K562 (cell line): Measurements from ENCODE around the gene MCFD2. TPM values are rescaled to one million over a fixed set of nuclear protein-coding genes. Genes with fewer than 3 reads are reported as not detected.

Experiments
- ATAC-seq: fragments of 200-7000 bp; cut with Tn5 transposase; 3 replicates; pipeline ENCODE4 v1.9.1; 2020; ENCODE audit warnings: moderate library complexity
- BruUV-seq: library from RNA; stranded (reverse); fragments of 400-500 nt; replicated peaks from 2 replicates; lab custom pipeline; 2021; lab: Mats Ljungman, UMichigan
- CTCF ChIA-PET: fragments of 300-600 bp; formaldehyde crosslinking; extraction: SDS; loops from one replicate; lab custom pipeline; 2021; ENCODE audit warnings: low intra/inter-chr PET ratio; lab: Yijun Ruan, JAX
- POLR2A ChIA-PET: fragments of 300-600, 350-650 bp; sonication (Branson Sonifier 250); formaldehyde crosslinking; extraction: SDS; loops from one replicate; lab custom pipeline; 2021; ENCODE audit warnings: antibody characterized with exemption, inconsistent platforms; lab: Yijun Ruan, JAX
- DNase-seq, 4 experiments: peaks; one replicate each; pipeline versions ENCODE4 v3.0.0 to v3.0.0-alpha.2; 2011 to 2018; ENCODE audit warnings: low spot score in 3 of 4, mixed read lengths in 3 of 4; ENCODE audit errors: extremely low read depth in 1 of 4
- FAIRE-seq: peaks from 2 replicates; lab custom pipeline; 2011; peaks lifted over from hg19 to GRCh38; lab: Jason Lieb, UNC
- H2AFZ ChIP-seq: 2 replicates; pipeline ENCODE4 v1.6.0; 2011; ENCODE audit warnings: low read depth, low read length, control low read depth, inconsistent platforms
- H3K27ac ChIP-seq: fragments of 200-600 bp; 3 replicates; pipeline ENCODE4 v1.8.0; 2011; ENCODE audit warnings: low read depth, mild to moderate bottlenecking, control low read depth, inconsistent platforms, low read length, moderate library complexity, mixed read lengths; ENCODE audit errors: extremely low read depth
- H3K27me3 ChIP-seq, 2 experiments: fragments of 300-600 bp in 1 of 2; 2 replicates in 1 of 2; 3 replicates in 1 of 2; pipeline versions ENCODE4 v1.6.0 to v1.8.0; 2011; ENCODE audit warnings: inconsistent platforms in 2 of 2, low read length in 2 of 2, mild to moderate bottlenecking in 1 of 2, mixed read lengths in 1 of 2, moderate library complexity in 1 of 2; ENCODE audit not compliant: control insufficient read depth in 2 of 2, insufficient read depth in 2 of 2
- H3K36me3 ChIP-seq: fragments of 300-600 bp; 3 replicates; pipeline ENCODE4 v1.8.0; 2011; ENCODE audit warnings: mild to moderate bottlenecking, low read length, inconsistent platforms; ENCODE audit not compliant: control insufficient read depth, insufficient read depth
- H3K4me1 ChIP-seq, 2 experiments: fragments of 200-600 bp in 1 of 2; replicated peaks in 1 of 2; 2 replicates in 1 of 2; 3 replicates in 1 of 2; pipeline versions ENCODE4 v1.5.1 to v1.8.0; 2011; ENCODE audit warnings: inconsistent platforms in 2 of 2, low read length in 2 of 2, mild to moderate bottlenecking in 1 of 2, mixed read lengths in 1 of 2, moderate library complexity in 1 of 2; ENCODE audit not compliant: control insufficient read depth in 2 of 2, insufficient read depth in 2 of 2
- H3K4me2 ChIP-seq: 2 replicates; pipeline ENCODE4 v1.6.1; 2011; ENCODE audit warnings: low read length, control low read depth, inconsistent platforms, mixed read lengths; ENCODE audit not compliant: insufficient read depth
- H3K4me3 ChIP-seq: fragments of 200-600 bp; sonication (generic), shearing (Covaris generic); 2 replicates; pipeline ENCODE4 v1.5.1; 2016; ENCODE audit warnings: control low read depth, inconsistent platforms
- H3K79me2 ChIP-seq: fragments of 200-600 bp; 3 replicates; pipeline ENCODE4 v1.8.0; 2011; ENCODE audit warnings: low read length, inconsistent platforms; ENCODE audit not compliant: control insufficient read depth, insufficient read depth
- H3K9ac ChIP-seq, 2 experiments: 2 replicates each; pipeline versions ENCODE4 v1.6.0 to v1.6.1; 2011; ENCODE audit warnings: low read depth in 2 of 2, low read length in 2 of 2, control low read depth in 1 of 2, inconsistent platforms in 1 of 2, mild to moderate bottlenecking in 1 of 2, mixed read lengths in 1 of 2; ENCODE audit not compliant: insufficient read depth in 1 of 2
- H3K9me1 ChIP-seq: one replicate; pipeline ENCODE4 v1.6.0; 2011; ENCODE audit warnings: inconsistent platforms, mild to moderate bottlenecking, low read length, moderate library complexity; ENCODE audit not compliant: control insufficient read depth, insufficient read depth
- H3K9me3 ChIP-seq: replicated peaks from 2 replicates; pipeline ENCODE4 v1.5.1; 2011; ENCODE audit warnings: low read depth, low read length, inconsistent platforms; ENCODE audit not compliant: control insufficient read depth, insufficient read depth
- H4K20me1 ChIP-seq: replicated peaks from 2 replicates; pipeline ENCODE4 v1.6.1; 2011; ENCODE audit warnings: low read length, inconsistent platforms, mixed read lengths; ENCODE audit not compliant: control insufficient read depth, insufficient read depth
- CBX1 ChIP-seq: sonication (generic); IDR thresholded peaks from 2 replicates; pipeline ENCODE4 v1.6.1; 2016; ENCODE audit warnings: antibody characterized with exemption, low read depth, mild to moderate bottlenecking
- MNT ChIP-seq, 2 experiments: fragments of 450-650 bp; conservative IDR thresholded peaks; 2 replicates each; pipeline ENCODE4 v1.6.1; 2017; ENCODE audit warnings: mild to moderate bottlenecking in 2 of 2, moderate library complexity in 2 of 2
- MYNN ChIP-seq, 2 experiments: sonication (generic); formaldehyde crosslinking in 1 of 2; IDR thresholded peaks; 2 replicates each; pipeline versions ENCODE4 v1.5.0 to v1.6.1; 2016 to 2020; ENCODE audit warnings: antibody characterized with exemption in 1 of 2, missing genetic modification reagents in 1 of 2
- WGBS: fragments of 100-300 bp; shearing (Covaris generic); methylation state at CpG from one replicate; pipeline ENCODE4 v1.1.6; 2016; ENCODE audit warnings: low coverage, mixed read lengths; ENCODE audit not compliant: insufficient coverage; ENCODE audit errors: missing lambda C conversion rate; 5-methylcytosine and 5-hydroxymethylcytosine counted together
- in situ Hi-C: fragments of 300-500 bp; cut with MboI; formaldehyde crosslinking; loops from 4 replicates; pipeline ENCODE4 v1.15.0; 2018; ENCODE audit warnings: inconsistent platforms, mixed read lengths
- intact Hi-C: fragments of 100-400 bp; cut with micrococcal nuclease; formaldehyde crosslinking; loops from 2 replicates; pipeline ENCODE4 v1.14.2; 2022
- polyA plus RNA-seq, 8 experiments: library from polyadenylated mRNA; depleted of rRNA in 4 of 8; stranded (reverse) in 5 of 8; unstranded in 3 of 8; fragments of >200 nt; fragmentation: Nextera tagmentation in 2 of 8; fragmentation: Illumina TruSeq in 1 of 8; extraction: Ambion mirVana in 2 of 8; extraction: Trizol in 1 of 8; gene quantifications; 2 replicates each; pipeline versions ENCODE4 v1.2.1 to v1.2.3, GENCODE V29; 2011 to 2014; ENCODE audit warnings: inconsistent platforms in 1 of 8, missing spikeins in 1 of 8
- total RNA-seq, 7 experiments: library from RNA; depleted of rRNA in 6 of 7; stranded (reverse); fragments of >200 nt in 6 of 7; fragmentation: Illumina TruSeq in 2 of 7; extraction: Trizol in 2 of 7; gene quantifications; 2 replicates each; pipeline versions ENCODE4 v1.2.1 to v1.2.3, GENCODE V29; 2011 to 2021; ENCODE audit warnings: low replicate concordance in 1 of 7

The MCFD2 gene
- total and polyA plus RNA-seq, 9 of the 15 experiments (the other 6 are each of a cell fraction or from before 2014, with no cell fraction given): 78.6 to 237 (median 123) TPM

- FAIRE-seq: no peak
- H3K79me2 ChIP-seq: no peaks in the 10 kb centered on the region
- H3K9ac ChIP-seq: no peak overlapping the region
- intact Hi-C loops (no loop called here), in situ Hi-C loops (no loop called here)
- H4K20me1 ChIP-seq: no peaks in the 10 kb centered on the region
- H3K9me3 ChIP-seq: peaks cover 9% of the 10 kb centered on the region; the same call in 1 of the 2 replicates
- no peak overlapping the region for H3K27ac ChIP-seq
- no peak overlapping the region for H2AFZ ChIP-seq
- no peak for TF ChIP-seq CBX1
- no peak for TF ChIP-seq MYNN (IDR thresholded peaks at IDR 0.05)
- TF ChIP-seq MYNN (CRISPR knock-in tag; IDR thresholded peaks at IDR 0.05): no peak
- TF ChIP-seq MNT (conservative IDR thresholded peaks at IDR 0.05): no peak
- no peak overlapping the region for H3K4me3 ChIP-seq
- ChIA-PET POLR2A (no interaction called here), CTCF (no interaction called here)
- no peaks in the 10 kb centered on the region for H3K36me3 ChIP-seq
- no peaks in the 10 kb centered on the region for H3K4me1 ChIP-seq
- WGBS: 58% methylated on average over 6 of the region's 6 CpGs
- no peaks in the 10 kb centered on the region for H3K9me1 ChIP-seq
- BruUV-seq: no TSS peak
- no peaks in the 10 kb centered on the region for H3K27me3 ChIP-seq
- ATAC-seq: no peak
- no peak overlapping the region for H3K4me2 ChIP-seq
- no peak for DNase-seq
Measured at GRCh38 chr2:46925474-46926351, 10.1 kb upstream of the MCFD2 start.
